Measurements from ENCODE around the gene ANGPTL2. TPM values are rescaled to one million over a fixed set of nuclear protein-coding genes. Genes with fewer than 3 reads are reported as not detected.

ANGPTL2 gene
- total RNA-seq, 1 experiment from 2014 or later, result 0.20 TPM

GRCh38 chr9:127167560-127168326 is 45.3 kb upstream of the ANGPTL2 start:
- intact Hi-C loops (cut with micrococcal nuclease), result no loop called here
- TF ChIP-seq SIN3A (IDR thresholded peaks at IDR 0.05; ENCODE audit: low read depth) (no peak), CBX3 (IDR thresholded peaks at IDR 0.05; ENCODE audit: low read depth) (no peak), SP1 (IDR thresholded peaks at IDR 0.05; ENCODE audit: low read depth) (no peak), EGR1 (IDR thresholded peaks at IDR 0.05; ENCODE audit: low read depth) (no peak), REST (IDR thresholded peaks at IDR 0.05; ENCODE audit: low read depth) (no peak), ZBTB33 (IDR thresholded peaks at IDR 0.05; ENCODE audit: extremely low read depth, insufficient replicate concordance, low read length) (no peak), TCF7L2 (IDR thresholded peaks at IDR 0.05; ENCODE audit: borderline replicate concordance, extremely low read depth, insufficient read depth, insufficient read length) (no peak), CEBPB (IDR thresholded peaks at IDR 0.05; ENCODE audit: low read depth) (no peak)
- DNase-seq (ENCODE audit: low read depth, low spot score) (no peak), ATAC-seq (no peak)
- Histone ChIP-seq H3K9me2 (ENCODE audit: insufficient read depth) (no peaks in the 10 kb centered on the region), H2AFZ (ENCODE audit: low read depth, low read length, poor library complexity, severe bottlenecking) (no peak overlapping the region), H4K20me1 (ENCODE audit: insufficient read depth) (no peaks in the 10 kb centered on the region), H3K9me3 (ENCODE audit: control insufficient read depth in 1 of 2, insufficient read depth in 1 of 2, low read depth in 1 of 2, low read length in 2 of 2) (no peaks in the 10 kb centered on the region), H3K36me3 (ENCODE audit: control insufficient read depth in 1 of 2, insufficient read depth in 2 of 2, low read length in 2 of 2) (no peaks in the 10 kb centered on the region), H3K27me3 (ENCODE audit: insufficient read depth, low read length) (no peaks in the 10 kb centered on the region), H3K9ac (ENCODE audit: low read length) (no peak overlapping the region), H3K79me2 (ENCODE audit: insufficient read depth, low read length) (no peaks in the 10 kb centered on the region), H3K27ac (ENCODE audit: low read depth, low read length) (no peak overlapping the region), H3K4me1 (ENCODE audit: control insufficient read depth in 1 of 2, insufficient read depth in 2 of 2, low read length in 2 of 2) (peaks cover 13 to 42% of the 10 kb centered on the region in 2 experiments), H3K4me2 (ENCODE audit: low read length) (0 out of 2 replicates have a peak overlapping the region, but pooled peaks have one; percentile 62), H3K4me3 (replicated peaks in 1 of 2; ENCODE audit: low read depth in 1 of 2, low read length in 2 of 2) (no peak overlapping the region)
- CTCF ChIA-PET, result no interaction called here
- POLR2A ChIA-PET, result no interaction called here
- no TSS peak for BruUV-seq (replicated peaks)
- RAD21 ChIA-PET (ENCODE audit: low non-redundant PET in 1 of 2, low total read pairs in 2 of 2, uncharacterized antibody in 2 of 2, unreplicated experiment in 2 of 2), result no interaction called here

Data from HCT116 (cell line).